ENCODE measurements around the gene PPP2R5E. TPM values are rescaled to one million over a fixed set of nuclear protein-coding genes. Genes with fewer than 3 reads are reported as not detected.

Gene PPP2R5E
- total RNA-seq, 1 experiment from 2014 or later = 45.0 TPM

GRCh38 chr14:63551332-63551731, 8.2 kb upstream of the PPP2R5E start (continued):
- TF ChIP-seq REST (IDR thresholded peaks at IDR 0.05; ENCODE audit: low read depth) (no peak), ATF3 (IDR thresholded peaks at IDR 0.05) (no peak), EGR1 (IDR thresholded peaks at IDR 0.05; ENCODE audit: low read depth) (no peak), RAD21 (IDR thresholded peaks at IDR 0.05; ENCODE audit: low read depth) (no peak), CEBPB (IDR thresholded peaks at IDR 0.05; ENCODE audit: low read depth) (no peak), EZH2 (IDR thresholded peaks at IDR 0.05) (no peak), SP1 (IDR thresholded peaks at IDR 0.05; ENCODE audit: low read depth) (no peak)

GRCh38 chr14:63547798-63548335, 4.7 kb upstream of the PPP2R5E start:
- no peak overlapping the region for H3K4me3 ChIP-seq (replicated peaks in 1 of 2; ENCODE audit: low read depth in 1 of 2, low read length in 2 of 2)
- intact Hi-C loops (cut with micrococcal nuclease) = loop anchor here (10.0 kb wide), 1 partner anchor 227 kb away; no protein-coding TSS in a partner anchor
- BruUV-seq (replicated peaks) = no TSS peak
- TF ChIP-seq ELF1 (IDR thresholded peaks at IDR 0.05; ENCODE audit: borderline replicate concordance, low read depth) (no peak), JUND (IDR thresholded peaks at IDR 0.05) (no peak)
- no peak overlapping the region for H2AFZ ChIP-seq (ENCODE audit: low read depth, low read length, poor library complexity, severe bottlenecking)
- H4K20me1 ChIP-seq (ENCODE audit: insufficient read depth) = no peaks in the 10 kb centered on the region
- DNase-seq (ENCODE audit: low read depth, low spot score) = no peak
- H3K36me3 ChIP-seq (ENCODE audit: control insufficient read depth in 1 of 2, insufficient read depth in 2 of 2, low read length in 2 of 2) = no peaks in the 10 kb centered on the region
- CTCF ChIA-PET = no interaction called here
- ATAC-seq = no peak
- no peaks in the 10 kb centered on the region for H3K27me3 ChIP-seq (ENCODE audit: insufficient read depth, low read length)
- H3K4me1 ChIP-seq (ENCODE audit: control insufficient read depth in 1 of 2, insufficient read depth in 2 of 2, low read length in 2 of 2) = peaks cover 4 to 11% of the 10 kb centered on the region in 2 experiments; a peak in 3 of 4 replicates
- H3K9ac ChIP-seq (ENCODE audit: low read length) = no peak overlapping the region
- no peak overlapping the region for H3K27ac ChIP-seq (ENCODE audit: low read depth, low read length)
- H3K9me3 ChIP-seq (ENCODE audit: control insufficient read depth in 1 of 2, insufficient read depth in 1 of 2, low read depth in 1 of 2, low read length in 2 of 2) = no peaks in the 10 kb centered on the region
- H3K79me2 ChIP-seq (ENCODE audit: insufficient read depth, low read length) = peaks cover 7% of the 10 kb centered on the region; the same call in 1 of the 2 replicates
- no peak overlapping the region for H3K4me2 ChIP-seq (ENCODE audit: low read length)
- RAD21 ChIA-PET (ENCODE audit: low non-redundant PET in 1 of 2, low total read pairs in 2 of 2, uncharacterized antibody in 2 of 2, unreplicated experiment in 2 of 2) = no interaction called here
- no peaks in the 10 kb centered on the region for H3K9me2 ChIP-seq (ENCODE audit: insufficient read depth)
- POLR2A ChIA-PET = no interaction called here
